CD4-positive, alpha-beta T cell treated with Interleukin-6 for 4 hours (primary cell): ENCODE results near the gene TBCK.
"Not testable (repeated sequence)": the region's sequence is repeated elsewhere in the genome, so short reads cannot be mapped to it uniquely, and the experiment has no call there.

ENCODE experiments used
- DNase-seq: peaks from one replicate; pipeline ENCODE4 v3.0.0-alpha.2; 2020; ENCODE audit warnings: mixed read lengths

TBCK gene

GRCh38 chr4:106284227-106284626, 31.8 kb downstream of the TBCK start:
- DNase-seq = no peak

GRCh38 chr4:106277140-106277675, 38.8 kb downstream of the TBCK start:
- DNase-seq = no peak

GRCh38 chr4:106273831-106274230, 42.2 kb downstream of the TBCK start:
- DNase-seq = no peak

- DNase-seq = no peak
Observed at GRCh38 chr4:106270736-106271135, 45.3 kb downstream of the TBCK start.

- DNase-seq = no peak
Observed at GRCh38 chr4:106269711-106270110, 46.3 kb downstream of the TBCK start.

GRCh38 chr4:106268786-106269185, 47.2 kb downstream of the TBCK start:
- no peak for DNase-seq

- DNase-seq = no peak
Observed at GRCh38 chr4:106266201-106266600, 49.8 kb downstream of the TBCK start.

GRCh38 chr4:106264331-106264728, 51.7 kb downstream of the TBCK start:
- DNase-seq = no peak

- no peak for DNase-seq
Observed at GRCh38 chr4:106263594-106264330, 52.2 kb downstream of the TBCK start.

- DNase-seq = no peak
Observed at GRCh38 chr4:106261980-106262379, 54.0 kb downstream of the TBCK start.

- DNase-seq = no peak
Observed at GRCh38 chr4:106258145-106259045, 57.6 kb downstream of the TBCK start.

- DNase-seq = no peak
Observed at GRCh38 chr4:106256190-106256589, 59.8 kb downstream of the TBCK start.

- no peak for DNase-seq
Observed at GRCh38 chr4:106255195-106255594, 60.8 kb downstream of the TBCK start.

GRCh38 chr4:106253364-106254129, 62.5 kb downstream of the TBCK start:
- no peak for DNase-seq

- DNase-seq = no peak
Observed at GRCh38 chr4:106247600-106247999, 68.4 kb downstream of the TBCK start.

GRCh38 chr4:106246441-106246840, 69.6 kb downstream of the TBCK start:
- no peak for DNase-seq

- DNase-seq = no peak
Observed at GRCh38 chr4:106245176-106245575, 70.8 kb downstream of the TBCK start.

- DNase-seq = no peak
Observed at GRCh38 chr4:106240699-106241098, 75.3 kb downstream of the TBCK start.

- DNase-seq = no peak
Observed at GRCh38 chr4:106238820-106239420, 77.1 kb downstream of the TBCK start.

- DNase-seq = no peak
Observed at GRCh38 chr4:106231931-106232330, 84.1 kb downstream of the TBCK start.

- DNase-seq = no peak
Observed at GRCh38 chr4:106222548-106222947, 93.5 kb downstream of the TBCK start.

GRCh38 chr4:106213291-106213690, 102.7 kb downstream of the TBCK start:
- DNase-seq = not testable (repeated sequence)

- DNase-seq = no peak
Observed at GRCh38 chr4:106210021-106210420, 106.0 kb downstream of the TBCK start.
